Hepatic stellate cell (primary cell): ENCODE data around the gene UHMK1.
"Not testable (repeated sequence)": the region's sequence is repeated elsewhere in the genome, so short reads cannot be mapped to it uniquely, and the experiment has no call there.

Experiments used
- DNase-seq: peaks from one replicate; pipeline ENCODE4 v3.0.0; 2011; ENCODE audit warnings: low spot score

Gene UHMK1, protein sequence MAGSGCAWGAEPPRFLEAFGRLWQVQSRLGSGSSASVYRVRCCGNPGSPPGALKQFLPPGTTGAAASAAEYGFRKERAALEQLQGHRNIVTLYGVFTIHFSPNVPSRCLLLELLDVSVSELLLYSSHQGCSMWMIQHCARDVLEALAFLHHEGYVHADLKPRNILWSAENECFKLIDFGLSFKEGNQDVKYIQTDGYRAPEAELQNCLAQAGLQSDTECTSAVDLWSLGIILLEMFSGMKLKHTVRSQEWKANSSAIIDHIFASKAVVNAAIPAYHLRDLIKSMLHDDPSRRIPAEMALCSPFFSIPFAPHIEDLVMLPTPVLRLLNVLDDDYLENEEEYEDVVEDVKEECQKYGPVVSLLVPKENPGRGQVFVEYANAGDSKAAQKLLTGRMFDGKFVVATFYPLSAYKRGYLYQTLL

GRCh38 chr1:162497723-162498495 lies at the start of gene UHMK1:
Gene UHMK1 (plus strand): TSS chr1:162497818. CDS start chr1:162498001, 183 bp downstream.
- DNase-seq = peak; percentile 94

- DNase-seq = not testable (repeated sequence)
These were observed 43.3 kb upstream of the UHMK1 start for GRCh38 chr1:162454361-162454760.

GRCh38 chr1:162456323-162456722 lies 41.3 kb upstream of the UHMK1 start:
- no peak for DNase-seq

- no peak for DNase-seq
These were observed 39.4 kb upstream of the UHMK1 start for GRCh38 chr1:162458236-162458635.

- not testable (repeated sequence) for DNase-seq
These were observed 35.2 kb upstream of the UHMK1 start for GRCh38 chr1:162462425-162462824.

DNA sequence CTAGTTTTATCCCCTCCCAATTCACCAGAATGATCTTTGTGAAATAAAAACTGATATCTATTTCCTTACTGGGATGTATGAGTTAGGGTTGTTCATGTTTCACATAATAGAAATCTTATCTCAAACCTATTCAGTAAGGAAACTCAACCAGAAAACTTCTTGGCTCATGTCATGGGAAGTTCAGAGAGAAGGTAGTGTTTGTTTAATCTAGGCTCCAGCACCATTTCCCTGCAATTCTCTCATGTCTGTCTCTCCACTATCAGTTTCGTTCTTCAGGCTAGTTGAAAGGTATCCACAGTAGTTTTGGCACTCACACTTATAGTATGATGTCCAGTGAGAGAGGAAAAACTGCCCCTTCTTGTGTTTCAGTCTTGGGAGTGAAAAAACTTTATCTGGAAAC lies 34.6 kb upstream of the UHMK1 start:
- no peak for DNase-seq

DNA sequence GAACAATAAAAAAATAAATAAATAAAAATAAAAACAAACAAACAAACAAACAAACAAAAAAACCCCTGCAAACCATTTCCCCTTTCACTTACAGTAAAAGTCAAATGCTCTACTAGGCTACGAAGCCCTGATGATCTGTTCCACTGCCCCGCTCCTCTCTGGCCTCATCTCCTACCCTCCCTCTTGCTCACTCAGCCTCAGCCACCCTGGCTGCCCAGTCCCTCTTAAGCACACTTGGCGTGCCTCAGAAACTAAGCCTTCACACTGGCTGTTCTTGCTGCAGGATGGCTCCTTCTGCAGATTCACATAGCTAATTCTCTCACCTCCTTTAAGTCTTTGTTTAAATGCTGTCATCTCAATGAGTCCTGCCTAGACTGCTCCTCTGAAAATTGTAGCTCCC lies 30.8 kb upstream of the UHMK1 start:
- DNase-seq = no peak

- no peak for DNase-seq
These were observed 27.4 kb upstream of the UHMK1 start for GRCh38 chr1:162470216-162470615.

GRCh38 chr1:162471290-162471853 lies 26.2 kb upstream of the UHMK1 start:
- DNase-seq = no peak

DNA sequence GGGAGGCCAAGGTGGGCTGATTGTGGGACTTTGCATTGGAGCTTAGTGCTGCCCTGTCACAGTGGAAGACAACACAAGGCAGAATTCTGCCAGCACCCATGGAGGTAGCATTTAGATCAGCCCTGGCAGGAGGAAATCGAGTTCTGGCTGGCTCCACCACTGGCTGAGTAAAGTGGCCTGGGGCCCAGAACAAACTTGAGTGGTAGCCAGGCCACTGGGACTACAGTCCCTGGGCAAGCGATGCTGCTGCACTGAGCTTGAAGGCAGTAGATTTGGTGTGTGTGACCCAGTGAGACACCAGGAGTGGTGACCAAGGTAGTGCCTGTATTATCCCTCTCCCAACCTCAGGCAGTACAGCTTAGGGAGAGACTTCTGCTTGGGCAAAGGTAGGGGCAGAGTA lies 22.5 kb upstream of the UHMK1 start:
- no peak for DNase-seq

DNA sequence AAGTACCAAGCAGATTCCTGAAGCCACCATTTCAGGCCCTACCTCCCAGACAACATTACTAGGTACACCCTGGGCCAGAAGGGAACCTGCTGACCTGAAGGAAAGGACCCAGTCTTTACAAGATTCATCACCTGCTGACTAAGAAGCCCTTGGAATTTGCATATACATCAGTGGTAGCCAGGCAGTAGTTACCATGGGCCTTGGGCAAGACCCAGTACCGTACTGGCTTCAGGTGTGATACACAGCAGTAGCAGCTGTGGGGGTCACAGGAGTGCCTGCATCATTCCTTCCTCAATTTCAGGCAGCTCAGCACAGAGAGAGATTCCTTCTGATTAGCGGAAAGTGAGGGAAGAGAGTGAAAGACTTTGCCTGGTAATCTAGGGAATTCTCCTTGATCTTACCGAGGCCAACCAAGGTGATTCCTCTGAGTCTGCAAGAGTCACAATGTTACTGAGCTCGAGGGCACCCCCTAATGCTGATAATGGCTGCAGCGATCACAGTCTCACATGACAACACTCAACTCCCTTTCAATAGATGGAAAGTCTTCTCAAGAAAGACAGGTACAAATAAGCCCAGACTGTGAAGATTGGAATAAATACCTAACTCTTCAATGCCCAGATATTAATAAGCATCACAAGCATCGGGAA lies 22.0 kb upstream of the UHMK1 start:
- no peak for DNase-seq

- no peak for DNase-seq
These were observed 21.0 kb upstream of the UHMK1 start for GRCh38 chr1:162476620-162477019.

- peak; percentile 22 for DNase-seq
These were observed 12.4 kb upstream of the UHMK1 start for GRCh38 chr1:162485236-162485635.

DNA sequence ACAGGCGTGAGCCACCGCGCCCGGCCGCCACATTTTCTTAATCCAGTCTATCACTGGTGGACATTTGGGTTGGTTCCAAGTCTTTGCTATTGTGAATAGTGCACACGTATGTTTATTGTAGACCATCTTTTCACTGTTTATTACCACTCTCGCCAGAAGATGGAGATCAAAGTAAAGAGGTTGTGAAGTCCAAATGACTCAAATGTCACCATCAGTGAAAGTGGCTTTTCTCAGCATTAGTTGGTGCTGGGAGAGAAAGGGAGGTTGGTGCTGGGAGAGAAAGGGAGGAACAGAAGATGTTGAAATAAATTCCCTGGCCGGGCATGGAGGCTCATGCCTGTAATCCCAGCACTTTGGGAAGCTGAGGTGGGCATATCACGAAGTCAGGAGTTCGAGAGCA lies 10.4 kb upstream of the UHMK1 start:
- DNase-seq = no peak

DNA sequence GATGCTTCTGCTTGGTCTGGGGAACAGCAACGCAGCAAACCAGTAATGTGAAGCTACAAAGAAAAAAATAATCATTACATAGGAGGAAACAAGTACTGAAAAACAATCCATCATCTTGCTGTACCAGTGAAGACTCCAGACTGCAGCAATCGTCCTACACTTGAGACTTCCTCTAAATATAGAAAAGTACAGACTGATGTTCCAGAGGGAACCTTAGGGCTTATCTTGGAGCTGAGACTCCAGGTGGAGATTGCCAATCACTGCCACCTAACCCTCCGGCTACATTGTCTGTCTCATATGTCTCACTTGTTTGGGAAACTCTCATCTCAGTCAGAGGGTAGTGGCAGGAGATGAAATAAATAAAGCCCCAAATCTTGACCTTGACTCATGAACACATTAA lies 9.4 kb upstream of the UHMK1 start:
- DNase-seq = no peak

- not testable (repeated sequence) for DNase-seq
These were observed 1.9 kb upstream of the UHMK1 start for GRCh38 chr1:162495531-162496233.

GRCh38 chr1:162497104-162497722 lies 405 bp upstream of the UHMK1 start:
- DNase-seq = no peak

GRCh38 chr1:162498496-162498810 lies 835 bp downstream of the UHMK1 start:
- DNase-seq = no peak

GRCh38 chr1:162500805-162501204 lies 3.2 kb downstream of the UHMK1 start:
- DNase-seq = no peak

DNA sequence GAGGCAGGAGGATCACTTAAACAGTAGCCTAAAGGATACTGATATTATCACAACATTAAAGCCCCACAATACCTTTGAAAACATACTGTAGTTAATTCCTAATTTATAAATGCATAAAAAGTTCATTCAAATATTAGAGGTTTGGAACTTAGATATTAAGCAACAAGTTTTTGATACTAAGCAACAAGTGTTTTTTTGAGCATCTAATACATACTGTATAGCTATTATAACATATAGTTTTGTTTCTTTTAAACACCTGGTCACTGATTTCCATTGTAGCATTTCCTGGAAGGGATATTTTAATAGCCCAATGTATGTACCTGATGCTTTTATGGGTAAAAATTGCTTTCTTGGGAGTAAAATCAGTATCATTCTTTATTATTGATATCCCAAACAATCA lies 4.5 kb downstream of the UHMK1 start:
- DNase-seq = no peak

DNA sequence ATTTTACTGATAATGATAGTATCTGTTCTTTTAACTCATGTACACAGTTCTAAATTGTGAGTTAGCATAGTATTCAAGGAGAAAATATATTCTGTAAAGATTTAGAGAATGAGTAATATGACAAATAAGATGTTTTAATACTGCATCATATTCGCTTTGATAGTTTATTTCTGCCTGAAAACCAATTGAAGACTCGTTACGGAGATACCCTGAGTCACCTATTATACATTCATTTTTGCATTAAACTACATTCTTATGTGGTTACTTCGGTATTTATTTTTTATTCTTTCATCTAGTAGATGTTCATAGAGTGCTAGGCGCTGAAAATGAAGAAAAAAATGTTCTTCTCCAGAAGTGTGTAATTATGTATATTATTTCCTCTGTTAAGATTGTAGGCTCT lies 5.3 kb downstream of the UHMK1 start:
- DNase-seq = peak; percentile 22

GRCh38 chr1:162527314-162527713 lies 29.7 kb downstream of the UHMK1 start:
- no peak for DNase-seq
